ENCODE results near the gene GRK4.

The GRK4 gene

GRCh38 chr4:3074846-3075651 lies 111.7 kb downstream of the GRK4 start:
- DNase-seq: peak; percentile 42

GRCh38 chr4:3075652-3075981 lies 112.2 kb downstream of the GRK4 start:
- DNase-seq: no peak

DNA sequence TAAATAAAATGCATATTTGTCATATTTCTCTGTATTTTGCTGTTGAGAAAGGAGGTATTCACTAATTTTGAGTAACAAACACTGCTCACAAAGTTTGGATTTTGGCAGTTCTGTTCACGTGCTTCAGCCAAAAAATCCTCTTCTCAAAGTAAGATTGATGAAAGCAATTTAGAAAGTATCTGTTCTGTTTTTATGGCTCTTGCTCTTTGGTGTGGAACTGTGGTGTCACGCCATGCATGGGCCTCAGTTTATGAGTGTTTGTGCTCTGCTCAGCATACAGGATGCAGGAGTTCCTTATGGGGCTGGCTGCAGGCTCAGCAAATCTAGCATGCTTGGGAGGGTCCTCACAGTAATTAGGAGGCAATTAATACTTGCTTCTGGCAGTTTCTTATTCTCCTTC lies 114.4 kb downstream of the GRK4 start:
- DNase-seq: no peak

DNA sequence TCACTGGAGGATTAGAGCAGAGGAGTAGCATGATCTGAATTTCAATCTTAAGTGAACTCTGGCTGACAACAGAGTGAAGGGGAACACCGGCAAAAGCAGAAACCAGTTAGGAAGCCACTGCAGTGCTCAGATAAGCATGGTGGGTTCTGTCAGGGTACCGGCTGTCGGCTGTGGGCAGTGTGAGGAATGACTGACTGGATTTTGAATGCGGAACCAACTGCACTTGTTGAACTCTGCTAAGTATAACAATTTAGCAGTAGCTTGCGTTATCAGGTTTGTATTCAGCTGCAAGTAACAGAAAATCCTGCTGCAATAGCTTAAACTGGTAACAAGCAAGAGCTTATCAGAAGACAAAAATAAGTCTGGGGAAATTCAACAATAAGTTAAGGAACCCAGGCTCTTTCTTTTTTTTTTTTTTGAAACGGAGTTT lies 116.3 kb downstream of the GRK4 start:
- no peak for DNase-seq

GRCh38 chr4:3082925-3083515 lies 119.6 kb downstream of the GRK4 start:
- DNase-seq: no peak

DNA sequence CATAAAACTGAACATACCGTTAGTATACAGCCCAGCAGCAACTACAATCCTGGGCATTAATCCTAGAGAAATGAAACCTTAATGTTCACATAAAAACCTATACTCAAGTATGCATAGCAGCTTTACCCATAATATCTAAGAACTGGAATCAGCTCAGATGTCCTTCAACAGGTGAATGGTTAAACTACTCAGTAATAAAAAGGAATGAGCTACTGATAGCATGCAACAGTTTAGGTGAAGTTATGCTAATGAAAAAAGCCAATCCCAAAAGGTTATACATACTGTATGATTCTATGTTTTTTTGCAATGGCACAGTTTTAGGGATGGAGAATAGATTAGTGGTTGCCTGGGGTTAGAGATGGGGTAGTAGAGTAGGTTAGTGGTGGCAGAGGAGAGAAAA lies 120.4 kb downstream of the GRK4 start:
- DNase-seq: no peak

DNA sequence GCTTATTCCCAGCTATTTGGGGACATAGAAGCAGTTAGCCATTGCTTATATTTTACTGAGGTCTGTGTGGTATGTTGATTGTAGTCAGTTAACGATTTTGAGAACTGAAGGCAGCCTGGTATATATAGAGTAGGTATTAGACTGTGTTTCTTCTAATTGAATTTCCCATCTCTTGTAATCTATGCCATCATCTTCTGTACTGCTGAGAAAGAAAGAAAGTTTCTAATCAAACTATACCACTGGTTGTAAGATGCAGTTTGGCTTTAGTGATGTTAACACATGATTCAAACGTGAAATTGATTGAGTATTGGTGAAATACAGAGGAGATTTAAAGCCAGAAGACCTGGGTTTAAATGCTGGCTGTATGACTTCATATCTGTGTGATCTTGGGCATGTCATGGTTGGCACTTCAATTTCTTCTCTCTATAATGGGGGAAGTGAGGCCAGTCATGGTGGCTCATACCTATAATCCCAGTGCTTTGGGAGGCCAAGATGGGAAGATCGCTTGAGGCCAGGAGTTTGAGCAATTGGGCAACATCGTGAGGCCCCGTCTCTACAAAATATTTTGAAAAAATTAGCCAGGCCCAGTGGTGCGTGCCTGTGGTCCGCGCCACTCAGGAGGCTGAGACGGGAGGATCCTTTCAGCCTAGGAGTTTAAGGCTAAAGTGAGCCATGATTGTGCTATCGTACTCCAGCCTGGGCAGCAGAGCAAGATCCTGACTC lies 122.7 kb downstream of the GRK4 start:
- DNase-seq: no peak

GRCh38 chr4:3087115-3087797 lies 123.9 kb downstream of the GRK4 start:
- no peak for DNase-seq
